MCF 10A (cell line): ENCODE measurements around the gene PRKN. TPM values are rescaled to one million over a fixed set of nuclear protein-coding genes. Genes with fewer than 3 reads are reported as not detected.

Experiments
- BruUV-seq: library from RNA; stranded (reverse); fragments of 400-500 nt; replicated peaks from 2 replicates; lab custom pipeline; 2021; lab: Mats Ljungman, UMichigan
- CTCF ChIA-PET: fragments of 300-600 bp; sonication (Branson Sonifier 250); formaldehyde crosslinking; extraction: SDS; loops from one replicate; lab custom pipeline; 2021; ENCODE audit warnings: antibody characterized with exemption, inconsistent platforms; lab: Yijun Ruan, JAX
- POLR2A ChIA-PET: fragments of 300-600, 350-650 bp; sonication (Branson Sonifier 250); formaldehyde crosslinking; extraction: SDS; loops from one replicate; lab custom pipeline; 2020; ENCODE audit warnings: antibody characterized with exemption, inconsistent platforms; lab: Yijun Ruan, JAX
- DNase-seq: peaks from one replicate; pipeline ENCODE4 v3.0.0-alpha.2; 2018; ENCODE audit not compliant: unreplicated experiment
- H3K27ac Mint-ChIP-seq: one replicate; pipeline ENCODE4 v1.8.0; 2022; ENCODE audit warnings: mild to moderate bottlenecking, low read depth, mixed read lengths; ENCODE audit not compliant: unreplicated experiment
- H3K27me3 Mint-ChIP-seq: one replicate; pipeline ENCODE4 v1.8.0; 2022; ENCODE audit warnings: mixed read lengths; ENCODE audit not compliant: insufficient read depth, unreplicated experiment
- H3K36me3 Mint-ChIP-seq: one replicate; pipeline ENCODE4 v1.8.0; 2022; ENCODE audit warnings: mild to moderate bottlenecking, moderate library complexity, mixed read lengths; ENCODE audit not compliant: insufficient read depth, unreplicated experiment
- H3K4me1 Mint-ChIP-seq: one replicate; pipeline ENCODE4 v1.8.0; 2022; ENCODE audit warnings: mixed read lengths; ENCODE audit not compliant: insufficient read depth, unreplicated experiment
- H3K4me3 Mint-ChIP-seq: one replicate; pipeline ENCODE4 v1.8.0; 2022; ENCODE audit warnings: mild to moderate bottlenecking, moderate library complexity, mixed read lengths; ENCODE audit not compliant: unreplicated experiment
- H3K9me3 Mint-ChIP-seq: one replicate; pipeline ENCODE4 v1.8.0; 2022; ENCODE audit warnings: mixed read lengths; ENCODE audit not compliant: unreplicated experiment
- intact Hi-C: fragments of 100-400 bp; cut with micrococcal nuclease; formaldehyde crosslinking; loops from 2 replicates; pipeline ENCODE4 v1.14.1; 2022
- total RNA-seq: library from RNA; stranded (reverse); gene quantifications from 2 replicates; pipeline ENCODE4 v1.2.3, GENCODE V29; 2022
- TF ChIP-seq, protein P1 (sequence below): fragments of 200-600 bp; IDR thresholded peaks from one replicate; pipeline ENCODE4 v1.8.0; 2022; ENCODE audit warnings: antibody characterized with exemption, mild to moderate bottlenecking; ENCODE audit not compliant: unreplicated experiment

The PRKN gene
- total RNA-seq, 1 experiment from 2014 or later: 2.5 TPM

DNA sequence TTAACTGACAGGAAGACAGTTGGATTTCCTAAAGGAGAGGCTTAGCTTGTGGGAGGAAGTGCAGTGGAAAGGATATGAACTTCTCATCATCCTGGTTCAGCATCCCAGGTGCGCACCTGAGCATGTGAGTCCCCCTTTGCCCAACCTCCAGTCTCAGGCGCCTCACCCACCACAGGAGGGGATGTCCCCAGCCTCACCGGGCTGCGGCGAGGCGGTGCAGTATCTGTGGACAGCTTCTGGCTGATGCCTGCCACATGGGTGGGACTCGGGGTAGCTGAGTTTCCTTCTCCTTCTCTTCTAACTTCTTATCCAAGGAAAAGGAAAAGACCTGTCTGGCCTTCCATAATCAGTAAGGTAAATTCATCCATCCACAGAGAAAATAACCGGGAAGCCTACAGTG is 914.4 kb downstream of the PRKN start:
- TF ChIP-seq, protein P1, sequence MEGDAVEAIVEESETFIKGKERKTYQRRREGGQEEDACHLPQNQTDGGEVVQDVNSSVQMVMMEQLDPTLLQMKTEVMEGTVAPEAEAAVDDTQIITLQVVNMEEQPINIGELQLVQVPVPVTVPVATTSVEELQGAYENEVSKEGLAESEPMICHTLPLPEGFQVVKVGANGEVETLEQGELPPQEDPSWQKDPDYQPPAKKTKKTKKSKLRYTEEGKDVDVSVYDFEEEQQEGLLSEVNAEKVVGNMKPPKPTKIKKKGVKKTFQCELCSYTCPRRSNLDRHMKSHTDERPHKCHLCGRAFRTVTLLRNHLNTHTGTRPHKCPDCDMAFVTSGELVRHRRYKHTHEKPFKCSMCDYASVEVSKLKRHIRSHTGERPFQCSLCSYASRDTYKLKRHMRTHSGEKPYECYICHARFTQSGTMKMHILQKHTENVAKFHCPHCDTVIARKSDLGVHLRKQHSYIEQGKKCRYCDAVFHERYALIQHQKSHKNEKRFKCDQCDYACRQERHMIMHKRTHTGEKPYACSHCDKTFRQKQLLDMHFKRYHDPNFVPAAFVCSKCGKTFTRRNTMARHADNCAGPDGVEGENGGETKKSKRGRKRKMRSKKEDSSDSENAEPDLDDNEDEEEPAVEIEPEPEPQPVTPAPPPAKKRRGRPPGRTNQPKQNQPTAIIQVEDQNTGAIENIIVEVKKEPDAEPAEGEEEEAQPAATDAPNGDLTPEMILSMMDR: no peak
- intact Hi-C loops: no loop called here
- no peaks in the 10 kb centered on the region for H3K27me3 Mint-ChIP-seq
- H3K4me3 Mint-ChIP-seq: no peak overlapping the region
- no TSS peak for BruUV-seq
- DNase-seq: no peak
- CTCF ChIA-PET: no interaction called here
- H3K27ac Mint-ChIP-seq: no peak overlapping the region
- POLR2A ChIA-PET: no interaction called here
- no peaks in the 10 kb centered on the region for H3K9me3 Mint-ChIP-seq
- H3K36me3 Mint-ChIP-seq: no peaks in the 10 kb centered on the region
- H3K4me1 Mint-ChIP-seq: no peaks in the 10 kb centered on the region

DNA sequence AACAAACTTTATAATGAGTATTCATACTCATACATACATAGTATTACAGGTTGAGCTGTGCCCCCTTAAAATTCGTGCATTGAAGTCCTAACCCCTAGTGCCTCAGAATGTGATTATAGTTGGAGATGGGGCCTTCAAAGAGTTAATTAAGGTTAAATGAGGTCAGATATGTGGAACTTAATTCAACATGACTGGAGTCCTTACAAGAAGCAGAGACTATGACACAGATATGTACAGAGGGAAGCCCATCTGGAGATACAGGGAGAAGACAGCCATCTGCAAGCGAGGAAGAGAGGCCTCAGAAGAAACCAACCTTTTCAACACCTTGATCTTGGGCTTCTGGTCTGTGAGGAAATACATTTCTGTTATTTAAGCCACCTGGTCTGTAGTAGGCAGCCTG is 917.6 kb downstream of the PRKN start:
- ChIA-PET POLR2A (interaction anchor here (0.6 kb wide), 1 partner anchor 737 kb away, joined by 3 read pairs; no protein-coding TSS in a partner anchor), CTCF (no interaction called here)
- Mint-ChIP-seq H3K4me3 (no peak overlapping the region), H3K4me1 (no peaks in the 10 kb centered on the region), H3K36me3 (no peaks in the 10 kb centered on the region), H3K27me3 (no peaks in the 10 kb centered on the region), H3K27ac (no peak overlapping the region), H3K9me3 (no peaks in the 10 kb centered on the region)
- DNase-seq: no peak
- intact Hi-C loops: no loop called here
- TF ChIP-seq, protein P1: no peak
- BruUV-seq: no TSS peak

DNA sequence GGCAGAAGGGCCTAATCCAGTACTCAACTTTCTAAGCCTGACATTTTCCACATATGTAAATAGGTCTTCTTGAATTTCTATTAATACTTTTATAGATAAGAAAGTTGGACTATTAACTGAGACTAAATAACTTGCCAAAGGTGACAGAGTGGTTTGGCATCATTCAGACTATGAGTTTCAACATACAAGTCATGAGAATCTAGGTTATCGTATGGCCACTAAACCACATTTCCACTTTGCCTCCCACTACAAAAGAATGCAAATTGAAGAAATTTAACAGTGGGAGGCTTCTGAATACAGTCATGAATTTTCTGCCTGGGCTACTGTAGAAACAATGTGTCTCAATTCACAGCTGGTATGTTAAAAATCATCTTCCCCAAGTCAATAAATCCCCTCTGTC is 922.7 kb downstream of the PRKN start:
- Mint-ChIP-seq H3K4me3 (no peak overlapping the region), H3K4me1 (no peaks in the 10 kb centered on the region), H3K27ac (no peak overlapping the region), H3K9me3 (no peaks in the 10 kb centered on the region), H3K27me3 (no peaks in the 10 kb centered on the region), H3K36me3 (no peaks in the 10 kb centered on the region)
- ChIA-PET CTCF (no interaction called here), POLR2A (no interaction called here)
- intact Hi-C loops: no loop called here
- TF ChIP-seq, protein P1: no peak
- no peak for DNase-seq
- BruUV-seq: no TSS peak

DNA sequence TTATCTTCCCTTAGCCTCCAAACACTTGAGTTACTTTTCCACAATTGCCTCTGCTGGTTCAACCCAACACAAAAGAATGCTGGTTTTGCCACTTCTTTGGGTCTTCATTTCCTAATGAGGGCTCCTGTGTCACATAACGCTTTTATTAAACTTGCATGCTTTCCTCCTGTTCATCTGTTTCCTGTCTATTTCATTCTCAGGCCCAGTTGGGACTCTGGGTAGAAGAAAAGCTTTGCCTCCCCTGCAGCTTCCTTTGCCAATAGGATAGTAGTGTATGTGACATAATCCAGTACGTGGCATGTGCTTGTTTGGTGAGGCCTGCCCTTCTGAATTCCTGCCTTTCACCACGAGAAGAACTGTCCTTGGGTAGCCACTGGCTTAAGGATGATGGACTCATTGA is 924.4 kb downstream of the PRKN start:
- no peaks in the 10 kb centered on the region for H3K4me1 Mint-ChIP-seq
- no TSS peak for BruUV-seq
- CTCF ChIA-PET: interaction anchor here (0.7 kb wide), 2 partner anchors 44 to 655 kb away, joined by 3 read pairs; no protein-coding TSS in a partner anchor
- H3K9me3 Mint-ChIP-seq: no peaks in the 10 kb centered on the region
- POLR2A ChIA-PET: interaction anchor here (0.9 kb wide), 1 partner anchor 14 kb away, joined by 4 read pairs; no protein-coding TSS in a partner anchor
- no peaks in the 10 kb centered on the region for H3K27me3 Mint-ChIP-seq
- H3K27ac Mint-ChIP-seq: no peak overlapping the region
- intact Hi-C loops: no loop called here
- no peak for DNase-seq
- no peaks in the 10 kb centered on the region for H3K36me3 Mint-ChIP-seq
- TF ChIP-seq, protein P1: no peak
- H3K4me3 Mint-ChIP-seq: no peak overlapping the region
